ENCODE results near the gene FCHO1. TPM values are rescaled to one million over a fixed set of nuclear protein-coding genes. Genes with fewer than 3 reads are reported as not detected.

FCHO1 gene
- total and polyA plus RNA-seq, 2 donors (not counting 3 experiments of a cell fraction or from before 2014, with no cell fraction given): 0.66 to 1.6 TPM

DNA sequence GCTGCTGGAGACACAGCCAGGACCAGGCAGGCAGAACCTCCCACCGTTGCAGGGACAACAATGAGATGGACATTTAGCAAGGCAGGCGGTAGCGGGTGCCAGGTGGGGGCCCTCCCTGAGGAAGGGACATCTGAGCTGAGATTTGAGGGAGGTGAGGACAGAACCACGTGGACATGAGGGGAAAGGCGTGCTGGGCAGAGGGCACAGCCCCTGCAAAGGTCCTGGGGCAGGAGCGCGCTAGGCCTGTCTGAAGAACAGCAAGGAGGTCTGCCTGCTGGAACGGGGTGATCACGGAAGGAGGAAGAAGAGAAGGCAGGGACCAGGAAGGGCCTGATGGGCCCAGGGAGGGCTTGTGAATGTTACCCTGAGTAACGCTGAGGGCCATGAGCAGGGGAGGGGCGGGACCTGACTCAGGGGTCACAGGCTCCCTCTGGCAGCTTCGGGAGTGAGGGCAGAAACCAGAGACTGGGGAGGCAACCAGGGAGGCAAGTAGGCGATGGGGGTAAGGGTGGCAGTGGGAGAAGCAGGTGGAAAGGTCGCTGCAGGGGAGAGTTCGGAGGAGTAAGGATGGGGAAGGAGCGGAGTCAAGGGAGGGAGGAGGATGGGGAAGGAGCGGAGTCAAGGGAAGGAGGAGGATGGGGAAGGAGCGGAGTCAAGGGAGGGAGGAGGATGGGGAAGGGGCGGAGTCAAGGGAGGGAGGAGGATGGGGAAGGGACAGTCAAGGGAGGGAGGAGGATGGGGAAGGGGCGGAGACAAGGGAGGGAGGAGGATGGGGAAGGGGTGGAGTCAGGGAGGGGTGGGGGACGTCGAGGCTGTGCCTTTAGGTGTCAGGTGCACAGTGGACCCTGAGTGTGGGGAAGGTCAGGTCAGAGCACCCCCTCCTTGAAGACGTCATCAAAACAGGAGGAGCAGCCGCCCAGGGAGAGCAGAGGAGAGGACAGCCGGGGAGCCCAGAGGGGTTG, 28.0 kb downstream of the FCHO1 start:
- ChIA-PET CTCF (interaction anchor here (1.0 to 1.6 kb wide), 3 partner anchors 11 to 80 kb away, joined by 3 to 5 read pairs (median 3); partner anchors contain the start of gene RPL18A), POLR2A (interaction anchor here (0.9 kb wide), 1 partner anchor 80 kb away, joined by 3 read pairs; the partner anchor contains the start of gene RPL18A)
- no peak overlapping the region for H3K9ac ChIP-seq (replicated peaks; ENCODE audit: extremely low read depth, insufficient read depth, low read length)
- no peak overlapping the region for H3K4me3 ChIP-seq (replicated peaks in 1 of 3; ENCODE audit: insufficient read depth in 1 of 3, low read depth in 1 of 3, low read length in 3 of 3)
- no peaks in the 10 kb centered on the region for H3K9me3 ChIP-seq (replicated peaks; ENCODE audit: control insufficient read depth, insufficient read depth, low read length)
- intact Hi-C loops (cut with micrococcal nuclease): loop anchor here (5.0 kb wide), 1 partner anchor 327 kb away; no protein-coding TSS in a partner anchor
- no peaks in the 10 kb centered on the region for H3K27me3 ChIP-seq (ENCODE audit: control insufficient read depth in 2 of 2, insufficient read depth in 2 of 2, low read length in 2 of 2)
- peak overlapping the region; percentile 1 for H3K4me2 ChIP-seq (ENCODE audit: insufficient read depth, low read length)
- DNase-seq (ENCODE audit: low read depth, low spot score) (no peak), FAIRE-seq (peak; percentile 67)
- no peaks in the 10 kb centered on the region for H3K9me1 ChIP-seq (replicated peaks; ENCODE audit: control insufficient read depth, extremely low read depth, insufficient read depth, low read length)
- no peaks in the 10 kb centered on the region for H3K79me2 ChIP-seq (ENCODE audit: control insufficient read depth, insufficient read depth, low read length)
- no peaks in the 10 kb centered on the region for H4K20me1 ChIP-seq (replicated peaks; ENCODE audit: control insufficient read depth, extremely low read depth, insufficient read depth, low read length)
- H3K36me3 ChIP-seq (ENCODE audit: control insufficient read depth in 2 of 2, extremely low read depth in 1 of 2, insufficient read depth in 2 of 2, low read length in 2 of 2): no peaks in the 10 kb centered on the region
- H3K4me1 ChIP-seq (ENCODE audit: control insufficient read depth, extremely low read depth, insufficient read depth, low read length): no peaks in the 10 kb centered on the region
- no peak overlapping the region for H3K27ac ChIP-seq (ENCODE audit: insufficient read depth, low read depth, low read length)
- no TSS peak for BruUV-seq (replicated peaks)
- dilution Hi-C loops (cut with MboI; ENCODE audit: extremely low pct_ligation_motif_present, low sequenced_read_pairs): no loop called here
- TF ChIP-seq MYC (IDR thresholded peaks at IDR 0.05; ENCODE audit: low read depth, low read length): no peak
- H2AFZ ChIP-seq (ENCODE audit: low read depth, low read length): peak overlapping the region; percentile 75

DNA sequence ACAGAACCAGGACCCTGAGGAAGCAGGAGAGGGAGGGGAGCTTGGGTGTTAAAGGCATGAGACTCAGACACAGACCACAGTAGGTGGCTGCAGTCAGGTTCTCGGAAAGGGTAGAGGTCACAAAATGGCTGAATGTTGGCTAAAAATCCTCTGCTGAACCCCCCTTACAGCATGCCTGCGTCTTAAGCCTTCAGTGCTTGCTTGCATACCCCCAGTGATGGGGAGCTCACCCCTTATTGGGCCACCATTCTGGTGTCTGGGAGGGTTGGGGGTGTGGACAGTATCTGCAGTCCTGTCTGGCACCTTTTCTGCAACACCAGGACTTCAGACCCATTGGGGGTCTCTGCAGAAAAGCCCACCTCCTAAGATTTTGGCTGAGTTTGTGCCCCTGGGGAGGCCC, 29.5 kb downstream of the FCHO1 start:
- Histone ChIP-seq H3K4me1 (ENCODE audit: control insufficient read depth, extremely low read depth, insufficient read depth, low read length) (no peaks in the 10 kb centered on the region), H3K9me1 (replicated peaks; ENCODE audit: control insufficient read depth, extremely low read depth, insufficient read depth, low read length) (no peaks in the 10 kb centered on the region), H3K9ac (replicated peaks; ENCODE audit: extremely low read depth, insufficient read depth, low read length) (no peak overlapping the region), H3K27me3 (ENCODE audit: control insufficient read depth in 2 of 2, insufficient read depth in 2 of 2, low read length in 2 of 2) (no peaks in the 10 kb centered on the region), H3K4me3 (replicated peaks in 1 of 3; ENCODE audit: insufficient read depth in 1 of 3, low read depth in 1 of 3, low read length in 3 of 3) (no peak overlapping the region), H3K36me3 (ENCODE audit: control insufficient read depth in 2 of 2, extremely low read depth in 1 of 2, insufficient read depth in 2 of 2, low read length in 2 of 2) (no peaks in the 10 kb centered on the region), H3K9me3 (replicated peaks; ENCODE audit: control insufficient read depth, insufficient read depth, low read length) (no peaks in the 10 kb centered on the region), H4K20me1 (replicated peaks; ENCODE audit: control insufficient read depth, extremely low read depth, insufficient read depth, low read length) (no peaks in the 10 kb centered on the region), H3K4me2 (ENCODE audit: insufficient read depth, low read length) (no peak overlapping the region), H2AFZ (ENCODE audit: low read depth, low read length) (no peak overlapping the region), H3K79me2 (ENCODE audit: control insufficient read depth, insufficient read depth, low read length) (no peaks in the 10 kb centered on the region), H3K27ac (ENCODE audit: insufficient read depth, low read depth, low read length) (no peak overlapping the region)
- TF ChIP-seq POLR2A (IDR thresholded peaks at IDR 0.05; ENCODE audit: low read depth, low read length) (no peak), FOS (IDR thresholded peaks at IDR 0.05; ENCODE audit: borderline replicate concordance, insufficient read depth, low read length) (no peak), EZH2 (IDR thresholded peaks at IDR 0.05; ENCODE audit: borderline replicate concordance, low read depth, low read length, severe bottlenecking) (no peak), POLR2AphosphoS5 (IDR thresholded peaks at IDR 0.05; ENCODE audit: insufficient read depth, low read depth, low read length) (no peak), GATA2 (IDR thresholded peaks at IDR 0.05; ENCODE audit: insufficient read depth, insufficient read length, low read depth, low read length) (no peak), MYC (IDR thresholded peaks at IDR 0.05; ENCODE audit: low read depth, low read length) (no peak), JUN (IDR thresholded peaks at IDR 0.05; ENCODE audit: borderline replicate concordance, insufficient read depth, insufficient read length, low read depth) (no peak)
- TF ChIP-seq, protein P1, sequence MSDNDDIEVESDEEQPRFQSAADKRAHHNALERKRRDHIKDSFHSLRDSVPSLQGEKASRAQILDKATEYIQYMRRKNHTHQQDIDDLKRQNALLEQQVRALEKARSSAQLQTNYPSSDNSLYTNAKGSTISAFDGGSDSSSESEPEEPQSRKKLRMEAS (IDR thresholded peaks at IDR 0.05; ENCODE audit: insufficient read depth, insufficient read length): no peak
- TF ChIP-seq, protein P2, sequence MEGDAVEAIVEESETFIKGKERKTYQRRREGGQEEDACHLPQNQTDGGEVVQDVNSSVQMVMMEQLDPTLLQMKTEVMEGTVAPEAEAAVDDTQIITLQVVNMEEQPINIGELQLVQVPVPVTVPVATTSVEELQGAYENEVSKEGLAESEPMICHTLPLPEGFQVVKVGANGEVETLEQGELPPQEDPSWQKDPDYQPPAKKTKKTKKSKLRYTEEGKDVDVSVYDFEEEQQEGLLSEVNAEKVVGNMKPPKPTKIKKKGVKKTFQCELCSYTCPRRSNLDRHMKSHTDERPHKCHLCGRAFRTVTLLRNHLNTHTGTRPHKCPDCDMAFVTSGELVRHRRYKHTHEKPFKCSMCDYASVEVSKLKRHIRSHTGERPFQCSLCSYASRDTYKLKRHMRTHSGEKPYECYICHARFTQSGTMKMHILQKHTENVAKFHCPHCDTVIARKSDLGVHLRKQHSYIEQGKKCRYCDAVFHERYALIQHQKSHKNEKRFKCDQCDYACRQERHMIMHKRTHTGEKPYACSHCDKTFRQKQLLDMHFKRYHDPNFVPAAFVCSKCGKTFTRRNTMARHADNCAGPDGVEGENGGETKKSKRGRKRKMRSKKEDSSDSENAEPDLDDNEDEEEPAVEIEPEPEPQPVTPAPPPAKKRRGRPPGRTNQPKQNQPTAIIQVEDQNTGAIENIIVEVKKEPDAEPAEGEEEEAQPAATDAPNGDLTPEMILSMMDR (IDR thresholded peaks at IDR 0.05; ENCODE audit: extremely low read depth in 1 of 2, insufficient read depth in 1 of 2, low read depth in 1 of 2, low read length in 2 of 2): no peak
- ChIA-PET CTCF (no interaction called here), POLR2A (no interaction called here)
- no peak for DNase-seq (ENCODE audit: low read depth, low spot score)
- dilution Hi-C loops (cut with MboI; ENCODE audit: extremely low pct_ligation_motif_present, low sequenced_read_pairs) (no loop called here), intact Hi-C loops (cut with micrococcal nuclease) (no loop called here)
- no TSS peak for BruUV-seq (replicated peaks)
- no peak for FAIRE-seq
